GM18873 (cell line): ENCODE data around the gene AHRR.
"Not testable (repeated sequence)": the region's sequence is repeated elsewhere in the genome, so short reads cannot be mapped to it uniquely, and the experiment has no call there.

Source experiments
- ATAC-seq: cut with Tn5 transposase; IDR thresholded peaks from one replicate; pipeline ENCODE4 v1.9.1; 2021; ENCODE audit warnings: mild to moderate bottlenecking, moderate library complexity, moderate number of reproducible peaks; ENCODE audit not compliant: unreplicated experiment, low FRiP score

AHRR gene

GRCh38 chr5:479566-480319 is 158.2 kb downstream of the AHRR start:
- ATAC-seq = no peak

- no peak for ATAC-seq
These were observed 159.8 kb downstream of the AHRR start for GRCh38 chr5:481347-481746.

DNA sequence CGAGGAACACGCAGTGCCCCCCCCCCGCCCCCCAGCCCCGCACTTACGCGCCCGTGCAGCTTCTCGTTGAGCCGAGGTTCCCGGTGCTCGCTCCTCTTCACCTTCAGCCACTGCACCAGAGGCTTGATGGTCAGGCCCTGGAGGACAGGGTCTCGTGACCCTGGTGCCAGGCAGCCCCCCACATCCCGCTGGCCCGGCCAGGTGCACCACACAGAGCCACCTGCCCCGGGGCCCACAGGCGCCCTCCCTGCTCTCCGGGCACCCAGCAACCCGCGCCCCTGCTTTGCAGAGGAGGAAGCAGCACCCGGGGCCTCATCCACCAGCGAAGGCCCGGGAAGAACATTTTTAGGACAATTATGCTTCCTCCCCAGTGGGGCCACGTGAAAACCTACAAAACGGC is 160.5 kb downstream of the AHRR start:
- no peak for ATAC-seq

- ATAC-seq = no peak
These were observed 161.0 kb downstream of the AHRR start for GRCh38 chr5:482506-482905.

DNA sequence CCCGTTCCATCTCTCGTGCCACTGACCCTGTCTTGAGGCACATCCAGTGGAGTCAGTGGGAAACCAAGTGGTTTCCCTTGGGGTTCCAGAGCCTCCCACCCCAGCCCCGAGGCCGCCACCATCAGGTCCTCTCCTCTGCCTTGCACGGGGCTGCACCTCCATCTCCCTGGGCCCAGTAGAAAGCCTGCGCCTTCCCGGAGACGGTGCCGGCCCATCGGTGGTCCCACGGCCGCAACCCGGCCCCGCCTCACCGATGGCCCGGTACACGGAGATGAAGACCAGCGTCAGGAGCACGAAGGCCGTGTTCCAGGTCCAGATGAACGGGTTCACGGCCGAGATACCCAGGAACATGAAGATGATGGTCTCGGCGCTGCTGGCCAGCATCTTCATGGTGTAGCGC is 161.5 kb downstream of the AHRR start:
- no peak for ATAC-seq

DNA sequence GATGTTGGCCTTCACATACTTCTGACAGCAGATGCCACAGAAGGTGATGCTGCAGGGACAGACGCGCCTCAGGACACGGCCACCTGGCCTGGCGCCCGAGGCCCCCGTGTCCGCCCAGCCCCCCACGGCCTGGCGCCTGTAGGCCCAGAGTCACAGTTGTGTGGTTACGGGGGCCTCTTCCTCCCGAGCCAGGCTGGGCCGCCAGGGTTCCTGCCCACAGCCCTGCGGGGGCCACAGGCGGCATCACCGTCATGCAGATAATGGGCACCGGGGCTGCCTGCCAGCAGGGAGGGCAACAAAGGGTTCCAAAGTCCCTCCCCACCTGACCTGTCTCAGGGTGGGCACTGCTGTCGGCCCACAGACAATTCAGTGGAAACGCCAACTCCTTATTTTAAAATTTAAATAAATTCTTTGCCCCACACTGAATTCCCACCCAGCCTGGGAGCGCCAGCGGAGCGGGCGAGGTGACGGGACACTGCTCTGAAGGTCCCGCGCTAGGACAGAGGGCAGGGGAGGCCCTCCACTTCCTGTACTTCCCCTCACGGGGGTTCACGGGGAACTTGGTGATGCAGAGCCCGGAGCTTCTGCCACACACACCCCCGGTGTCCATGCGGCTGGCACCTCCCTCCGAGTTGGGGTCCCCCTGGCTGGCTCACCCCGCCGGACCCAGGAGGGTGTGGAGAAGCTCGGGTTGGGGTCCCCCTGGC is 162.1 kb downstream of the AHRR start:
- ATAC-seq = no peak

DNA sequence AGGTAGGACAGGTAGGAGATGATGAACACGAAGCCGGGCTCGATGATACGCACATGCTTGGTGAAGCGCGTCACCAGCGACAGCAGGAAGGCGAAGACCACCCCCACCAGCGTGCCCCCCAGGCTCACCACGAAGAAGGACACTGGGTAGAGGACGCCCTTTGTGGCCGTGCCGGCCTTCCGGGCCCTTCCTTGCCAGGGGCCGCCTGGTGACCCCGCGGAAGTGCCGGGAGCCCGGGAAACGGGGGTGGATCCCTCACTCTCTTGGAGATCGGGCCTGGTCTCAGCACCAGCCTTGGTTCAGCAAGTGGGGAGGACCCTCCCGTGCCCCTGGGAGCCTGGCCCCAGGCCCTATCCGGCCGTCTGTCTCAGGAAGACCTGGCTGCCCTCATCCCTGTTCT is 163.0 kb downstream of the AHRR start:
- ATAC-seq = no peak

DNA sequence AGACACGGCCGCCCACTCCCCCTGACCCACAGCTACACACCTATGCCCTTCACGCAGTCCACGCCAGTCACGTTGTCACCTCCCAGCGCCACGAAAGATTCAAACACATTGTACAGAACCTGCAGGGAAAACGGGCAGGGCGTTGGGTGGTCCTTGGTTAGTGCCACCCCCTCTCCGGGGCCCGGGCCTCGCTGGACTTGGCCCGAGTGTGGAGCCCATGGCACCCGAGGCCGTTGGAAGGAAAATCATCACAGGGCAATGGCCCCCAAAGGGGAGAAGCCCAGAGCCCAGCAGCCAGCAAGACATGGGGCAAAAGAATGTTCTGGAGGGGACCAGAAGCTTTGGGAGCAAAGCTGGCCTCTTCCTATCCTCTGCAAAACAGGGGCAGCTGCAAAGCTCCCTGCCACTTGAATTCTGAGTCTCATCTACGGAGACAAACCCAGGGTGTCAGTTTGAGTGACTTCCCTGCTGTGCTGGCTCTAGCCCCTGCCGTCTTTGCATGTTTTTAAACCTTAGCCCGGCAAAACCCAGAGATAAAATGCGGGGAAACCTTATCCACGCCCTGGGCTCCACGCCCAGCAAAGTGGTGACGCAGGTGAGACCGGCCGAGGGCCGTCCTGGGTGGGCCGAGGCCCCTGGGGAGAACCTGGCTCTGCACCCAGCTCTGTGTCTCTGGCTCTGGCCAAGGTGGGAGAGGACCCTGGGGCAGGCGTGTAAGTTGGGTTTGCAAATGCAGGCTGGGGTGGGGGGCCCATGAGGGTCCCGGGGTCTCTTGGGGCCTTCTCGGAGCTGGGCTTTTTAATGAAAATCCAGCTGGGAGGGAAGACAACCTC is 163.8 kb downstream of the AHRR start:
- no peak for ATAC-seq

DNA sequence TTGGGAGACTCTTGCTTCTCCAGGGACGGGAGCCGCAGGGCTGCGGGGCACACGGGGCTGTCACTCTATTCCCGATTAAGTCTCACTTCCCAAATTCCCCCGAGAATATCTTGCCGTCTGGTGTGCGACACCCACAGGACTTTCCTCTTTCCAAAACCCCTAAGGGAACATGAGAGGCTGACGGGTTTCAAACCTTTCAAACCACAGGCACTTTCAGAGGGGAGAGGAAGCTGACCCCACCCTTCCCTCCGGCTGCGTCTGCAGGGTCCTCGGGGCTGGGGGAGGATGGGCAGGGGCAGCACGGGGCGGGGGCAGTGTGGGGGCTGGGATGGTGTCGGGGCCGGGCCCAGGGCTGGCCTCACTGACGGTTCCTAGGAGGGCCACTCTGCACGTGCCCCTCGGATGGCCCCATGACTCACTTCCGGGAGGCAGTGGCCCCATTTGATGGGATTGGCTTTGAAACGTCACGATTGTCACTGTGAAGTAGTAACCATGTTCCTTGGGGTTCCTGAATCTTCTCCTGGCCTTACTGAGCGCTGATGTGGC is 164.5 kb downstream of the AHRR start:
- no peak for ATAC-seq

DNA sequence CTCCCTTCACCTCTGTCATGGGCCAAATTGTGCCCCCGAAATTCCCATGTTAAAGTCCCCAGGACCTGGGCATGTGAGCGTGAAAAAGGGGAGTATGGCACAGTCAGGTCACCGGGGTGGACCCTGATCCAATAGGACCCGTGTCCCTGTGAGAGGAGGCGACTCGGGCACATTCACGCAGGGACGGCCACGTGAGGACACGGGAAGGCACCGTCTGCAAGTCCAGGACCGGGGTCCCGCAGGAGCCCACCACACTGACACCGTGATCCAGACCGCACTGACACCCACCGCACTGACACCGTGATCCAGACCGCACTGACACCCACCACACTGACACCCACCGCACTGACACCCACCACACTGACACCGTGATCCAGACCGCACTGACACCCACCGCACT is 165.1 kb downstream of the AHRR start:
- not testable (repeated sequence) for ATAC-seq
